Neuronal stem cell (in vitro differentiated cells): ENCODE results near the gene ENPP6.

Source experiments
- DNase-seq: peaks from one replicate; pipeline ENCODE4 v3.0.0-alpha.2; 2013; ENCODE audit warnings: low spot score
- H2AFZ ChIP-seq: one replicate; pipeline ENCODE4 v1.6.1; 2013; ENCODE audit warnings: mild to moderate bottlenecking, low read length, inconsistent platforms
- H2AK5ac ChIP-seq: 2 replicates; pipeline ENCODE4 v1.6.1; 2013; ENCODE audit warnings: low read depth, mild to moderate bottlenecking, inconsistent platforms, low read length, moderate library complexity, mixed read lengths
- H2BK120ac ChIP-seq: 2 replicates; pipeline ENCODE4 v1.6.1; 2013; ENCODE audit warnings: low read depth, mild to moderate bottlenecking, inconsistent platforms, low read length, moderate library complexity, mixed read lengths
- H2BK12ac ChIP-seq: one replicate; pipeline ENCODE4 v1.6.1; 2013; ENCODE audit warnings: low read length, inconsistent platforms
- H2BK15ac ChIP-seq: 2 replicates; pipeline ENCODE4 v1.6.1; 2013; ENCODE audit warnings: mild to moderate bottlenecking, low read length, inconsistent platforms, mixed read lengths
- H2BK5ac ChIP-seq: one replicate; pipeline ENCODE4 v1.6.1; 2013; ENCODE audit warnings: inconsistent platforms, mild to moderate bottlenecking, low read length, moderate library complexity
- H3K14ac ChIP-seq: one replicate; pipeline ENCODE4 v1.6.1; 2013; ENCODE audit warnings: low read length, inconsistent platforms
- H3K18ac ChIP-seq: 2 replicates; pipeline ENCODE4 v1.6.1; 2013; ENCODE audit warnings: low read length, inconsistent platforms
- H3K23ac ChIP-seq: 2 replicates; pipeline ENCODE4 v1.6.1; 2013; ENCODE audit warnings: low read depth, mild to moderate bottlenecking, mixed read lengths, low read length, inconsistent platforms; ENCODE audit not compliant: poor library complexity
- H3K27ac ChIP-seq: replicated peaks from 3 replicates; pipeline ENCODE4 v1.5.1; 2013; ENCODE audit warnings: low read length, inconsistent platforms
- H3K27me3 ChIP-seq, 3 experiments: 2 replicates each; pipeline ENCODE4 v1.6.1; 2013; ENCODE audit warnings: low read length in 3 of 3, mild to moderate bottlenecking in 2 of 3, inconsistent platforms in 1 of 3, low read depth in 1 of 3, mixed read lengths in 1 of 3, moderate library complexity in 1 of 3; ENCODE audit not compliant: control insufficient read depth in 3 of 3, insufficient read depth in 3 of 3
- H3K36me3 ChIP-seq, 2 donors: replicated peaks in 1 of 2; 2 replicates each; pipeline ENCODE4 v1.6.1; 2013; ENCODE audit warnings: low read length in 2 of 2; ENCODE audit not compliant: control insufficient read depth in 2 of 2, insufficient read depth in 2 of 2
- H3K4ac ChIP-seq: 2 replicates; pipeline ENCODE4 v1.6.1; 2013; ENCODE audit warnings: inconsistent platforms, mild to moderate bottlenecking, low read length, moderate library complexity
- H3K4me1 ChIP-seq, 2 donors: 1 replicate in 1 of 2; 2 replicates in 1 of 2; pipeline ENCODE4 v1.6.1; 2013; ENCODE audit warnings: low read length in 2 of 2, low read depth in 1 of 2; ENCODE audit not compliant: control insufficient read depth in 2 of 2, insufficient read depth in 1 of 2
- H3K4me2 ChIP-seq: one replicate; pipeline ENCODE4 v1.6.1; 2013; ENCODE audit warnings: mild to moderate bottlenecking, low read length, inconsistent platforms; ENCODE audit not compliant: insufficient read depth, poor library complexity, severe bottlenecking
- H3K4me3 ChIP-seq, 2 donors: 2 replicates each; pipeline ENCODE4 v1.5.1; 2013; ENCODE audit warnings: low read length in 2 of 2, mild to moderate bottlenecking in 2 of 2, inconsistent platforms in 1 of 2, moderate library complexity in 1 of 2
- H3K79me1 ChIP-seq: one replicate; pipeline ENCODE4 v1.6.1; 2013; ENCODE audit warnings: low read depth, mild to moderate bottlenecking, inconsistent platforms, low read length, moderate library complexity
- H3K9ac ChIP-seq: one replicate; pipeline ENCODE4 v1.6.1; 2013; ENCODE audit warnings: mild to moderate bottlenecking, low read depth, low read length, inconsistent platforms; ENCODE audit not compliant: poor library complexity
- H3K9me3 ChIP-seq, 2 donors: replicated peaks in 1 of 2; 2 replicates each; pipeline versions ENCODE3 to v1.6.1; 2013; ENCODE audit warnings: low read length in 2 of 2, mild to moderate bottlenecking in 2 of 2, inconsistent platforms in 1 of 2, low read depth in 1 of 2, mixed read lengths in 1 of 2, moderate library complexity in 1 of 2; ENCODE audit not compliant: control insufficient read depth in 2 of 2, insufficient read depth in 1 of 2
- H4K8ac ChIP-seq: one replicate; pipeline ENCODE4 v1.6.1; 2013; ENCODE audit warnings: low read depth, mild to moderate bottlenecking, inconsistent platforms, low read length, moderate library complexity
- H4K91ac ChIP-seq: one replicate; pipeline ENCODE4 v1.6.1; 2013; ENCODE audit warnings: low read length, low read depth, mild to moderate bottlenecking, inconsistent platforms; ENCODE audit not compliant: poor library complexity
- WGBS, 2 donors: extraction: QIAGEN DNeasy Blood & Tissue Kit; methylation state at CpG; one replicate each; pipeline ENCODE4 v1.1.7; 2013; ENCODE audit warnings: missing lambda C conversion rate in 2 of 2, mixed read lengths in 1 of 2; ENCODE audit not compliant: insufficient read length in 2 of 2, insufficient replicate concordance in 1 of 2; ENCODE audit errors: extremely low coverage in 2 of 2; 5-methylcytosine and 5-hydroxymethylcytosine counted together

Gene ENPP6

GRCh38 chr4:184235526-184235925 is 17.9 kb upstream of the ENPP6 start:
- H3K4me3 ChIP-seq: no peak overlapping the region
- H2BK5ac ChIP-seq: no peak overlapping the region
- H3K14ac ChIP-seq: no peak overlapping the region
- H3K27ac ChIP-seq: no peak overlapping the region
- H4K91ac ChIP-seq: no peak overlapping the region
- WGBS, 2 donors: no CpG with 5 or more reads among the region's 3 CpGs
- H3K79me1 ChIP-seq: no peaks in the 10 kb centered on the region
- H2BK12ac ChIP-seq: no peak overlapping the region
- no peak overlapping the region for H3K18ac ChIP-seq
- DNase-seq: no peak
- H3K23ac ChIP-seq: no peak overlapping the region
- H3K4me1 ChIP-seq: peaks cover 0 to 2% of the 10 kb centered on the region in 2 donors
- H2AFZ ChIP-seq: no peak overlapping the region
- no peaks in the 10 kb centered on the region for H3K36me3 ChIP-seq
- H2BK15ac ChIP-seq: no peak overlapping the region
- H2AK5ac ChIP-seq: no peak overlapping the region
- no peaks in the 10 kb centered on the region for H3K9me3 ChIP-seq
- H4K8ac ChIP-seq: no peak overlapping the region
- H3K4ac ChIP-seq: no peak overlapping the region
- no peak overlapping the region for H2BK120ac ChIP-seq
- H3K4me2 ChIP-seq: no peak overlapping the region
- no peak overlapping the region for H3K9ac ChIP-seq
- no peaks in the 10 kb centered on the region for H3K27me3 ChIP-seq

GRCh38 chr4:184234155-184234554 is 16.5 kb upstream of the ENPP6 start:
- H3K27ac ChIP-seq: no peak overlapping the region
- no peak overlapping the region for H3K4ac ChIP-seq
- no peak overlapping the region for H2BK5ac ChIP-seq
- no peak overlapping the region for H2BK12ac ChIP-seq
- H3K23ac ChIP-seq: no peak overlapping the region
- H3K36me3 ChIP-seq: no peaks in the 10 kb centered on the region
- H3K4me3 ChIP-seq: no peak overlapping the region
- WGBS, 2 donors: no CpG with 5 or more reads among the region's 4 CpGs
- no peak overlapping the region for H3K9ac ChIP-seq
- no peak overlapping the region for H2BK120ac ChIP-seq
- no peak overlapping the region for H4K91ac ChIP-seq
- no peak overlapping the region for H2AFZ ChIP-seq
- no peaks in the 10 kb centered on the region for H3K27me3 ChIP-seq
- H4K8ac ChIP-seq: no peak overlapping the region
- no peak overlapping the region for H3K14ac ChIP-seq
- no peak overlapping the region for H2BK15ac ChIP-seq
- no peak for DNase-seq
- no peaks in the 10 kb centered on the region for H3K79me1 ChIP-seq
- no peaks in the 10 kb centered on the region for H3K9me3 ChIP-seq
- H3K4me2 ChIP-seq: no peak overlapping the region
- no peak overlapping the region for H2AK5ac ChIP-seq
- H3K4me1 ChIP-seq: peaks cover 0 to 2% of the 10 kb centered on the region in 2 donors
- H3K18ac ChIP-seq: no peak overlapping the region

GRCh38 chr4:184232975-184233374 is 15.3 kb upstream of the ENPP6 start:
- H2BK15ac ChIP-seq: no peak overlapping the region
- no peak overlapping the region for H2BK12ac ChIP-seq
- H3K4me1 ChIP-seq: peaks cover 0 to 2% of the 10 kb centered on the region in 2 donors
- no peak overlapping the region for H3K4me2 ChIP-seq
- no peaks in the 10 kb centered on the region for H3K27me3 ChIP-seq
- H2AFZ ChIP-seq: no peak overlapping the region
- H3K79me1 ChIP-seq: no peaks in the 10 kb centered on the region
- no peak overlapping the region for H3K4me3 ChIP-seq
- H3K36me3 ChIP-seq: no peaks in the 10 kb centered on the region
- no peak overlapping the region for H4K8ac ChIP-seq
- DNase-seq: no peak
- no peak overlapping the region for H3K9ac ChIP-seq
- no peak overlapping the region for H3K23ac ChIP-seq
- H3K18ac ChIP-seq: no peak overlapping the region
- no peaks in the 10 kb centered on the region for H3K9me3 ChIP-seq
- no CpG with 5 or more reads among the region's 4 CpGs for WGBS, 2 donors
- H3K4ac ChIP-seq: no peak overlapping the region
- H2AK5ac ChIP-seq: no peak overlapping the region
- no peak overlapping the region for H4K91ac ChIP-seq
- no peak overlapping the region for H2BK5ac ChIP-seq
- H3K27ac ChIP-seq: no peak overlapping the region
- H2BK120ac ChIP-seq: no peak overlapping the region
- H3K14ac ChIP-seq: no peak overlapping the region

GRCh38 chr4:184232202-184232601 is 14.5 kb upstream of the ENPP6 start:
- H3K27ac ChIP-seq: no peak overlapping the region
- H3K4me1 ChIP-seq: peaks cover 0 to 2% of the 10 kb centered on the region in 2 donors
- H3K36me3 ChIP-seq: no peaks in the 10 kb centered on the region
- WGBS, 2 donors: no CpG with 5 or more reads among the region's 1 CpG
- no peak overlapping the region for H2BK15ac ChIP-seq
- H3K23ac ChIP-seq: no peak overlapping the region
- no peak overlapping the region for H3K4me3 ChIP-seq
- H3K4ac ChIP-seq: no peak overlapping the region
- H3K14ac ChIP-seq: no peak overlapping the region
- H3K4me2 ChIP-seq: no peak overlapping the region
- no peaks in the 10 kb centered on the region for H3K9me3 ChIP-seq
- H2BK12ac ChIP-seq: no peak overlapping the region
- H4K91ac ChIP-seq: no peak overlapping the region
- no peak overlapping the region for H2AFZ ChIP-seq
- no peak overlapping the region for H2BK5ac ChIP-seq
- H3K79me1 ChIP-seq: no peaks in the 10 kb centered on the region
- DNase-seq: no peak
- H2AK5ac ChIP-seq: no peak overlapping the region
- H3K9ac ChIP-seq: no peak overlapping the region
- H2BK120ac ChIP-seq: no peak overlapping the region
- H4K8ac ChIP-seq: no peak overlapping the region
- H3K27me3 ChIP-seq: no peaks in the 10 kb centered on the region
- no peak overlapping the region for H3K18ac ChIP-seq
